HG03280 (cell line): ENCODE results near the gene ZNF548.

ENCODE experiments used
- ATAC-seq: cut with Tn5 transposase; IDR thresholded peaks from one replicate; pipeline ENCODE4 v1.9.1; 2021; ENCODE audit warnings: mild to moderate bottlenecking, moderate library complexity; ENCODE audit not compliant: unreplicated experiment

The ZNF548 gene

DNA sequence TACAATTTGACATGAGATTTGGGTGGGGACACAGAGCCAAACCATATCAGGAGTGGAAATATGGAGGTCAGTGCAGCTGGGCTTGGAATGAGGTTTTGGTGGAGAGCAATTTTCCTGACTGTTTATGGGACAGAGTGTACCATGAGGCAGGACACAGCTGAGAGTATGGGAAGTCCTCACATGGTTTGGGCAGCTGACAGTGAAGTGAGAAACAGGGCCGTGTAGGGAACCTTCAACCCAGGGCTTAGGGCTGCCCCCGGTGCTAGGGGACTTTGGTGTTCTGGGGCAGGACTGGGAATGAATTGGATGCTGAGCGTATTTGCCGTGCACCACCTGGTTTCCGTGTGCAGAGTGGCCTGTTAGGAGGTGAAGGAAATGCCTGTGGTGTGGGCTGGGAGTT, 6.1 kb downstream of the ZNF548 start:
- ATAC-seq = no peak

DNA sequence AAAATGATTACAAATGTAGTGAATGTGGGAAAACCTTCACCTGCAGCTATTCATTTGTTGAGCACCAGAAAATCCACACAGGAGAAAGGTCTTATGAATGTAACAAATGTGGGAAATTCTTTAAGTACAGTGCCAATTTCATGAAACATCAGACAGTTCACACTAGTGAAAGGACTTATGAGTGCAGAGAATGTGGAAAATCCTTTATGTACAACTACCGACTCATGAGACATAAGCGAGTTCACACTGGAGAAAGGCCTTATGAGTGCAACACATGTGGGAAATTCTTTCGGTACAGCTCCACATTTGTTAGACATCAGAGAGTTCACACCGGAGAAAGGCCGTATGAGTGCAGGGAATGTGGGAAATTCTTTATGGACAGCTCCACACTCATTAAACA, 9.2 kb downstream of the ZNF548 start:
- ATAC-seq = no peak

DNA sequence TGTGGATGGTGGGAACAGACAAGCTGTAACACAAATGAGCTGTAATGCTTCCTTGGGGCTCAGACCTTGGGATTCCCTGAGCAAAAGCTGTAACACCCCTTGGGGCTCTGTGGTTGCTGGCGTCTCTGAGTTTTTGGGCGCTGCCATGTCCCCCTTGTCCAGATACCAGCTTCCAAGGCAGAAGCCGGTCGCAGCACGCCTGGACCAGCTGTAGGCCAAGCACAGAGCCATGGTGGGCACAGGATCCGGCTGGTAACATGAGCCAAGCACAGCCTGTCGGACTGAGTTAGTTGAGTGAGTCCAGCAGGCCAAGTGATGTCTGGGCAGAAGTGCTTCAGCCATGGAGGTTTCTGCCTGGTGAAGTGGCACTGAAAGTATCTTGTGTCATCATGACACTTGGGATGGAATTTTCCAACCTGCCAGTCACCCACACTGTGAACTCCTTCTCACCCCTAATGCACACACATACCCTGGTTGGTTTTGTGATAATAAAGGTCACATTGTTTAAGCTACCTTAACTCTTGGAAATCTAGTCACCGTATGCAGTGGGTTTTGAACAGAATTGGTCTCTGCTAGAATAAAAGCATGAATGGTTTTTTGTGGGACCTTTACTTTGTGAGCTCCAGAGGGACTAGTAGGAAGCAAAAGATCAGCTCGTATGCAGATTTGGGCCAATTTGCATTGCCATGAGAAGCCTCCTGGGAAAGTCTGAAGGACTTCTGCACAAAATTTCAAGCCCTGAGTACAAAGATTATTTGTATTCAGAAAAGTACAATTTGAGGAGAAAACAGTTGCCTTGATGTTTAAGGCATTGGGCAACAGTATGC, 14.3 kb downstream of the ZNF548 start:
- ATAC-seq = no peak

DNA sequence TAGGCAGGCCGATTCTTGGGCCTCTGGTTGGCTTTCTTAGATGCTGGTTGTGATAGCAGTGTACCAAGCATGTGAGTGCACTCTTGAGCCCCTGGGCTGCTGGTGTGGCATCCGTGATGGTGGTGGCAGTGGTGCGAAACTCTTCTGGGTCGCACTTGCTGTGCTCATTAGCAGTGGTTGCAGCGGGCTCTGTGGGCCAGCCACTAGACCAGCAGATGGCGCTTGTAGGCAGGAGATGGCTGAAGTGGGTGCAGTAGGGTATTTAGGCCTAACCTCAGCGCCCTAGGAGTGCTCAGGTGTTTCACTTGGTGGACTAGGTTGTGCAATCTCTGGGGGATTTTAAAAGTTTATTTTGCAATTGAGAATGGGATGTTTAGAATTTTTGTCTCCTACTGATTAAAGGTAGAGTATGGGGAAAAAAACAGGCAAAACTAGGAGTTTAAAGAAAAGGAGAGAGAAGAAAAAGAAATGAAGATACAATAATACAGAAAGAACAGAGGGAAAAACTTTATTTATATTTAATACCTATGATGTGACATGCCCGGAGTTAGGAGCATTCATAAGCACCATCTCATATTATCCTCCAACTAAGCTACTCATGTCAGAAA, 17.0 kb downstream of the ZNF548 start:
- ATAC-seq = no peak

DNA sequence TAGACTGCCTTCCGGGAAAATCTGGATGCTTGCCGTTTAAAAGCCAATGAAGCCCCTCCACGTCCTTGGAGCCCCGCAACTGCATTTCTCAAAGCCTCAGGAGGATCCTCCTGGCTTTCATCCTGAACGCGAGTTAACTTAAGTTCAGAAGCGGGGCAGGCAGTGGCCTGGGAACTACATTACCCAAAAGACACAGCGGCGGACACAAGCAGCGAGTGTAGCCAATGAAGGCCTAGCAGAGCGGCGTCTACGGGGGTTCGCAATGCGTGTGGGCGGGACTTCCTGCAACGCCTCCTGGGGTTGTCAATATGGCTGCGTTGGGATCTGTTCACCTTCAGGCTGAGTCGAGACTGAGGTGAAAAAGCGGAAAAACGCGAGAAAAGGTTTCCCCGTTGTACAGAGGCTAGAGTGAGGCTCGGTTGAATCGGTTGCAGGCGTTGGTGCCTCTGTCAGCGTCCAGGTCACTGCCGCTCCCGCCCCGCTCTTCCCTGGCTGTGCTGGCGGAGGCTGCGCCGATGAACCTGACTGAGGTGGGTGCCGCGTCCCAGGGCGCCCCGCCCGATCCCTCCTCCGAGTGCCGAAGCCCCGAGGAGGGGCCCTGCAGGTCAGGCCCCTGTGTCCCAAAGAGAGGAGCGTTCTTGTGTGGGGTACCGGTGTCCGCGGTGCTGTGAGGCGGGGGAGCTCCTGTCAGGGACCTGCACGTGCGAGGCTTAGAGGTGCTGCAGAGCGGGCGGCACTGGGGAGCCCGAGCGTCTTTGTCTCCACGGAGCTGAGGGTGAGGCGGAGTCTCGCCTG, 21.4 kb downstream of the ZNF548 start, which contains the start of gene ZNF17:
Gene ZNF17, plus strand, starts transcription at position 285 of the 795 bp plus-strand sequence. CDS start 2,455 bp downstream, outside the sequence.
- ATAC-seq = peak; percentile 99

DNA sequence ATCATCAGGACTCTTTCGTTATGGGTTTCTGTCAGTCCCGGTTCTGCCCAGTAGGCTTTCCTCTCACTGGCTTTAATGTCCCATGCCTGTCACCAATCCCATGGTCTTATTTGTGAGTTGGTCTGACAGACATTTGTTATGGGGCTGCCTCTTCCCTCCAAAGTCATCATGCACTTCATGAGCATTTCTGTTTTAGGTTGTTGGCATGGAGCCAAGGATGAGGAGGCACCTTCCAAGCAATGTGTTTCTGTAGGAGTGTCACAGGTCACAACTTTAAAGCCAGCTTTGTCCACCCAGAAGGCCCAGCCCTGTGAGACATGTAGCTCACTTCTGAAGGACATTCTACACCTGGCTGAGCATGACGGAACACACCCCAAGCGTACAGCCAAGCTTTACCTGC, 29.8 kb downstream of the ZNF548 start:
- no peak for ATAC-seq

DNA sequence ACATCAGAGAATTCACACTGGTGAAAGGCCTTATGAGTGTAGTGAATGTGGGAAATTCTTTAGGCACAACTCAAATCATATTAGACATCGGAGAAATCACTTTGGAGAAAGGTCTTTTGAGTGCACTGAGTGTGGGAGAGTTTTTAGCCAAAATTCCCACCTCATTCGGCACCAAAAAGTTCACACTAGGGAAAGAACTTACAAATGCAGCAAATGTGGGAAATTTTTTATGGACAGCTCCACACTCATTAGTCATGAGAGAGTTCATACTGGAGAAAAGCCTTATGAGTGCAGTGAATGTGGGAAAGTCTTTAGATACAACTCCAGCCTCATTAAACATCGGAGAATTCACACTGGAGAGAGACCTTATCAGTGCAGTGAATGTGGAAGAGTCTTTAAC, 31.4 kb downstream of the ZNF548 start:
- ATAC-seq = no peak

DNA sequence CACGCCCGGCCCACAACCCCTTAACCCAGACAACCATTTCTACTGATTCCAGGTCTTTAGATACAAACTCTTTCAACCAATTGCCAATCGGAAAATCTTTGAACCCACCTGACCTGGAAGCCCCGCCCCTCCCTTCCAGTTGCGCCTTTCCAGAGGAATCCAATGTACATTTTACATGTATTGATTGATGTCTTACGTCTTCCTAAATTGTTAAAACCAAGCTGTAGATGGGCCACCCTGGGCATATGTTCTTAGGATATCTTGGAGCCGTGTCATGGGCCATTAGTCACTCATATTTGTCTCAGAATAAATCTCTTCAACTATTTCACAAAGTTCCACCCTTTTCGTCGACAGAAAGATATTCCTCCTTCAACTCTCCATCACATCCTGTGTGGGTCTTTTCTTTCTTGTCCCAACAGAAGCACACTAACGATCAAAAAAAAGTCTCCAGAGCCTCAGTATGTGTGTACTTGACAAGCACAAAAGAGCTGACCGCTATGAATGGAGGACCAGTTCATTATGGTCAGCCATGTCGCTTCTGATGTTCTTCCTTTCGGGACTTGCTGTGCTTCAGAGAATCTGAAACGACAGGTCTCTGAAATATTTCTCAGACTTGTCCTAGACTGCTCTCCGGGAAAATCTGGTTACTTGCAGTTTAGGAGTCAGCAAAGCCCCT, 44.9 kb downstream of the ZNF548 start:
- no peak for ATAC-seq

DNA sequence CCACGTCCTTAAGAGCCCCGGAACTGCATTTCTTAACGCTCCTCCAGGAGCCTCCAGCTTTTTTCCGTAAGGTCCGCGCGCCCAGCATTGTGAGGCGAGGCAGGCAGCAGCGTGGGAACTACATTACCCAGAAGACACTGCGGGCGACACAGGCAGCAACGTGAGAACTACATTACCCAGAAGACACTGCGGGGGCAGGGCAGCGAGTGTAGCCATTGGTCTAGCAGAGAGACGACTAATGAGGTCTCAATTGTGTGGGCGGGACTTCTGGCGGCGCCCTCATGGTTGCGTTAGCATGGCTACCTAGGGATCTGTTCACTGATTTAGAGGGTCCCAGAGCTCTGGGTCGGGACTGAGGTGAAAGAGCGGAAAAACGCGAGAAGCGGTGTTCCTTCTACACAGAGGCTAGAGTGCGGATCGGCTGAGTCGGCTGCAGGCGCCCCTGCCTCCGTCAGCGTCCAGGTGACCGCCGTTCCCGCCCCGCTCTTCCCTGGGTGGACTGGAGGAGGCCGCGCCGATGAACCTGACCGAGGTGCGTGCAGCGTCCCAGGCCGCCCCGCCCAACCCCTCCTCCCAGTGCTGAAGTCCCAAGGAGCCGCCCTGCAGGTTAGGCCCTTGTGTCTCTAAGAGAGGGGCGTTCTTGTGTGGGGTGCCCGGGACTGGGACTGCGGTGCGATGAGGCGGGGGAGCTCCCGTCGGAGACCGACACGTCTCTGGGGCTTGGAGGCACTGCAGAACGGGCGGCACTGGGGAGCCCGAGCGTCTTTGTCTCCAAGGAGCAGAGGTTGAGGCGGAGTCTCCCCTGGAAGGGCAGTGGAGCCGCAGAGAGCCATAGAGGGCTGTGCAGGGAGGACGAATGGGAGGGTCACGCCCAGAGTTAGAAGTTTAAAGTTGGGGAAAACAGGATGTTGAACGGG, 45.7 kb downstream of the ZNF548 start, which contains the start of gene ZNF749:
Gene ZNF749, plus strand, starts transcription at position 264 of the 917 bp plus-strand sequence. Its CDS starts 254 bp downstream, at position 518.
- ATAC-seq = peak; percentile 96

DNA sequence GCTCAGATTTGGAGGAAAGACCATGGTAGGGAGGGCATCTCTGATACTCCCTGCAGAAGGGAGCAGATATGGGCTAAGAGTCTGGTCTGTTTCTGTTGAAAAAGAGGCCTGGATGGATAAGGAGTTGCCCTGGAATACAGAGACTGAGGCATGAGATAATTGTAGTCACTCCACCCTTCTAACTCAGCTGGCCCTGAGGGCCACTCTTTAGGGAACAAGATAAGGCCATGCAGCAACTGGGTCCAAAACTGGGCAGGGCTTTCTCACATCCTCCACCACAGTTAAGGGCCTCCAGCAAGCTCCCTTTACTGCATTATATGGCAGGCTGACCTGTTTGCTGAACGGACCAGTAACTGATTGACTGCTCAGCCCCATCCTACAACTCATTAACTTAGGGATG, 46.8 kb downstream of the ZNF548 start:
- ATAC-seq = no peak

DNA sequence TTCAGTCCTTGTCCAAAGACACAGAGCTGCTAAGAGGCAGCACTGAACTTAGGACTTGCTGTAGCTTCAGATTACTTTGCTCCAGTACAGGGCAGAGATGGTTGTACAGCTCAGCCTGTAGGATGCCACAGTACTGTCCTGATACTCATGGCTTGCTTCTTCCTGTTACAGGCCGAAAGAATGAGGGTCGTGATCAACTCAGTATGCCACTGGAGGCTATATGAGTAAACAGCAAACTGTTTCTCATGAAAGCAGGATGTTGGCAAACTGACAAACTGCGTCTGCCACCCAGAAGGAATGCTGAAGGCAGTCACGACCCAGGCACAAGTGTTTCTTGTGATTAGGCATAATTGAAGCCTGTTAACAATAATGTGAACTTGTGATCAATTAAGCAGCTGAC, 48.3 kb downstream of the ZNF548 start:
- no peak for ATAC-seq

DNA sequence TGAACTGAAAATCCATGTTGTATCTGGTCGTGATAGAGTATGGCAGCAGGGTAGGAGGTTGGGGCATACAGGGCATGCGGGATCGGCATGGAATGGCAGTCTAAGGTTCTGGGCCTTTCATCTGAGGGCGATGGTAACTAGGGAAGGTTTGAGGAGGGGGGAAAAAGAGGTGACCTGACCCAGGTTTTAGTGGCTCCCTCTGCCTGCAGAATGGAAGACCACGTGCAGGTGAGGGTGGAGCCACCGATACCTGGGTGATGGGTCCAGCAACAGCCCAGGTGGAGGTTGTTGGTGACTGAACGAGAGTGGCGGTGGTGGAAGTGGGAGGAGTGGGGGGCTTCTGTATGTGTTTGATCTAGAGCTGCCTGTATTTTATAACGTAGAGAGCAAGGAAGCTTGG, 49.3 kb downstream of the ZNF548 start:
- ATAC-seq = no peak

DNA sequence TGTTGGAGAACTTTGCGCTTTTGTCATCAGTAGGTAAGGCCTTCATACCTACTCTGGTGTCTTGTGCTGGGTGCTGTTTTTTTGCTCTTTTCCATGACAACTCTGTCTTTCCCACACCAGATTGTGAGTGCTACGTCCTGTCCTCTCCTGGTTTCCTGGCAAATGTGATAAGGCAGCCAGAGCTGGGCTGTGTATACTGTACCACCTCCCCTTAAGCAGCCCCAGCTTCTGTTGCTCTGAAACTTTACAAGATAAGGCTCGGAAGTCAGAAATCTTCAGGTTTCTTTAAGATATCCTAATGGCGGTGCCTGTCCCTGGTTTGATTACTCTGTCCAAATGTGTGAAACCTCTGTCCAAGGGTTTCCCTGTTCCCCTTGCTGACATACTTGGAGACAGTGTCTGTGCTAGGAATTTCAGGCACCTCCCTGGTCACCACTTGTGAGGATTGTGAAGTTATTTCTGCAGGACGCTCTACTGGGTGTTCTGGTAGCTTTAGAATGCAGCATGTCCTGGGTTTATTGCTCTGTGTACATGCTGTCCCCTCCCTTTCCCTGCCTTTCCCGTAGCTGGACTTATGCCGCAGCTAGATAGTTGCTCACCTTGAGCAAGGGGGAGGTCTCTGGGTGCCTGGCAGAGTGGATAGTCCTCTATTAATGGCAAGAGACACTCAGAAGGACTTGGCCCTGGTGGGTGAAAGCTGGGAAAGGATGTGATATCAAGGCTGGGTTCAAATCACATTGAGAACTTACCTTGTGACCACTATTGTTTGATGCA, 52.5 kb downstream of the ZNF548 start:
- ATAC-seq = no peak

DNA sequence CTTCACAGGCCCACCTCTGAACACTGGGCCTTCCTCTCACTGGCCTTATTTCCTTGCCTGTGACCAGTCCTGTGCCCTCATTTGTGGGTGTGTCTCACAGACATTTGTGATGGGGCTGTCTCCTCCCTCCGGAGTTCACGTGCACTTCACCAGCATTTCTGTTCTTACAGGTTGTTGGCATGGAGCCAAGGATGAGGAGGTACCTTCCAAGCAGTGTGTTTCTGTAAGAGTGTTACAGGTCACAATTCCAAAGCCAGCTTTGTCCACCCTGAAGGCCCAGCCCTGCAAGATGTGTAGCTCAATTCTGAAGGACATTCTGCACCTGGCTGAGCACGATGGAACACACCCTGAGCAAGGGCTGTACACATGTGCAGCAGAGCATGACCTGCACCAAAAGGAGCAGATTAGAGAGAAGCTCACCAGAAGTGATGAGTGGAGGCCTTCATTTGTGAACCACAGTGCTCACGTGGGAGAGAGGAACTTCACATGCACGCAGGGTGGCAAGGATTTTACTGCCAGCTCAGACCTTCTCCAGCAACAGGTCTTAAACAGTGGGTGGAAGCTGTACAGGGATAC, 53.6 kb downstream of the ZNF548 start:
- no peak for ATAC-seq

DNA sequence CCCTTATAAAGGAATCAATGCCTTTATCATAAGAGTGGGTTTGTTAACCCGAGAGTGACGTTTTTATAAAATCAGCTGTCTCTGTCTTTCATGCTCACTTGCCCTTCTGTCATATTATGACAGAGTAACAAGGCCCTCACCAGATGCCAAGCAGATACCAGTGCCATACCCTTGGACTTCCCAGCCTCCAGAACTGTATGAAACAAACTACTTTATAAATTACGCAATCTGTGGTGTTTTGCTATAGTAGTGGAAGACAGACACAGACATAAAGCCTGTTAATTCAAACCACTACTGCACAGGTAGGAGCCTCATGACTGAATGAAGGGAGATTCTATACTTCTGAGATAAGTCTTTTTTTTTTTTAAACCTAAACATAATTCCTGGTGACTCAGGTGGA, 62.7 kb downstream of the ZNF548 start:
- no peak for ATAC-seq
